ENCODE data around the gene GRIN1. TPM values are rescaled to one million over a fixed set of nuclear protein-coding genes. Genes with fewer than 3 reads are reported as not detected.

Gene GRIN1
- total and polyA plus RNA-seq, 2 of the 13 experiments (the other 11 are each of a cell fraction or from before 2014, with no cell fraction given), result 0.13 TPM; not detected in 1

DNA sequence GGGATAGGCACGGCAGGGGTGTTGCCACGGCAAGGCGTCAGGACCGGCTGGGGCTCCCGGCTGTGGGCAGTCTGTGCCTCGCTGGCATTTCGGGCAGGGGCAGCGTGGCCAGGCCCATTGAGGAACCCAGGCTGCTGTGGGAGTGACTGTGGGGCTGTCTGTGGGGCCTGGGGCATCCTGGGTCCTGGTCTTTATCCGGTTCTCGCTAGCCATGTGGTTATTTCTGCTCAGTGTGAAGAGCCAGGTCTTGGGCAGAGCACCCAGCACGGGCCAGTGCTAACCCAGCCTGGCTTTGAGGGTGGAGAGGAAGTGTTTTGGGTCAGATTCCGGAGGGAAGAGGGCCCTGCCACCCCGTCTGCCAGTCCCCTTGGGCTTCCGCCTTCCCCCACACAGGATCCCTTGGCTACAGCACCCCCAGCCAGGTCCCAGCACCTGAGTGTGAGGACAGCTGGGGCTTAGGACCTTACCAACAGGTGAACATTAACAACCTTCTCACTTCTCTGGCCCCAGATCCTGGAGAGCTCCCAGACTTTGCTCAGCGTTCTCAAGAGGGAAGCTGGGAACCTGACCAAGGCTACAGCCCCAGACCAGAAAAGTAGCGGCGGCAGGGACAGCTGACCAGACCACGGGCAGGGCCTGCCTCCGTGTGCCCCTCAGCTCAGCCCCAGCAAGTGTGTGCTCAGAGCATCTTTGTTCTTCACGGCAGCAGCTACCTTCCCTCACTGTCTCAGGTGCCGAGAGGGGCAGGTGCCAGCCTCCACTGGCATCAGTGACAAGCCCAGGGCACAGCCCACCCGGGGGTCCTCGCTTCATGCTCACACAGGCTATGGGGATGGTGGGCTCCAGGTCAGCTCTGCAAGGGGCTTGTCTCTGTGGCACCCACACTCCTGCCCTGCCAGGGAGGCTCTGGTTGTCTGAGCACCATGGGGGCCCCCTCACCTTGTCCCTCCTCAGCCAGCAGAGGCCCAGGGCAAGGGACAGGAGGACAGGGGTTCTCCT lies 50.6 kb downstream of the GRIN1 start (continued):
- peak; percentile 24; the same call in 1 of the 2 replicates for TF ChIP-seq ZNF574 (CRISPR knock-in tag; IDR thresholded peaks at IDR 0.05)
- 0 out of 2 replicates have a peak, but pooled peaks have one; percentile 44 for TF ChIP-seq ZNF446 (CRISPR knock-in tag; IDR thresholded peaks at IDR 0.05)
- 0 out of 2 replicates have a peak, but pooled peaks have one; percentile 40 for TF ChIP-seq ZNF350 (CRISPR knock-in tag; IDR thresholded peaks at IDR 0.05; ENCODE audit: borderline replicate concordance, low read depth)
- peak; percentile 25; the same call in 1 of the 2 replicates for TF ChIP-seq RBFOX2 (IDR thresholded peaks at IDR 0.05; ENCODE audit: low read depth, low read length)
- no peak for TF ChIP-seq SMC3 (IDR thresholded peaks at IDR 0.05; ENCODE audit: low read length)
- TF ChIP-seq STAT6 (CRISPR knock-in tag; IDR thresholded peaks at IDR 0.05; ENCODE audit: borderline replicate concordance), result 0 out of 2 replicates have a peak, but pooled peaks have one; percentile 3

Data from HepG2 (cell line).